GM19240 (cell line): ENCODE data around the gene KCTD17.

ENCODE experiments used
- DNase-seq: peaks from one replicate; pipeline ENCODE4 v3.0.0; 2011; ENCODE audit warnings: low spot score; ENCODE audit not compliant: insufficient read length

KCTD17 gene

DNA sequence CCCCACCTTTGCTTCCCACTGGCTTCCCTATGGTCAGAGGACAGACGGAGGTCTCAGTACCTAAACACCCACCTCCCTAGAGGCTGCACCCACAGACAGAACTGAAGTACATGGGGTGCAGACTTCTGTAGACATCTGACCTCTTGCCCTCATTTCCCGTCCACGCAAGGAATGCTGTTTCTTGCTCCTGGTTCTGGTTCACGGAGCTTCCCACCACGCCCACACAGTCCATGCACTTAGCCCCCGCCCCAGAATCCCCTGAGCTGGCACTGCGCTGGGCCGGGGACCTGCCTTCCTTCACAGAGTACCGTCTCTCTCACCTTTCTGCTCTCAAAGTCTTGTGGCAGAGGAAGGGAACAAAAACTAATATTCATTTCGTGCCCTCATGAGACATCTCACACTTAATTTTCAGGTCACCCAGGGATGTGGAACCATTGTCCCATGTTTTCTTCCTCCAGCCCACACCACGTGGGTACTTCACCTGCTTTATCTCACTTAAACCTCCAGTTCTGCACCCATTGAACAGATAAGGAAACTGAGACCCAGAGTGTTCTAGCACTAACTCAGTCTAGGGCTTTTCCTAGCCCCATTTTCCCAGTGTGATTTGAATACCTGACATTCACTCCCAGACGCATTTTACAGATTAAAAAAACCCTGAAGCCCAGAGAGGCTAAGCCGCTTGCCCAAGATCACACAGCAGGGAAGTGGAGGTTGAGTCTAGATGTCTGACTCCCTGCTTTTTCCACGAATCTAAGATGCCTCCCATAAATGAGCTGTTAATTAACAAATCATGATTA is 52.3 kb downstream of the KCTD17 start:
- no peak for DNase-seq

- no peak for DNase-seq
Measured at GRCh38 chr22:37105154-37105553, 53.6 kb downstream of the KCTD17 start.

DNA sequence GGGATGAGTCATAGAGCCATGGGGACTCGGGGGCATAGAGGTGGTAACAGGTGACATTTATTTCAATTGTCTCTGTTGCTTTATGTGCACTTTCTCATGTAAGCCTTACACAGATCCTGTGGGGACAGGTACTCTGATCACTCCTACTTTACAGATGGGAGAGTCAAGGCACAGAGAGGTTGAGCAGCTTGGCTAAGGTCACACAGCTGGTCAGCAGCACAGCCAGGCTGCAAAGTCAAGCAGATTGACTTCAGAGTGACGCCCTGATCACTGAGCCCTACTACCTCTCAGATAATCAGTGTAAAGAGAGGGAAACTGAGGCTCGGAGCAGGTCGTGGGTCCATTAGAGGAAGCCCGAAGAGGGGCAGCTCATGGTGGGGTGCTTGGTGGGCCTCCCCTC is 54.4 kb downstream of the KCTD17 start:
- no peak for DNase-seq

DNA sequence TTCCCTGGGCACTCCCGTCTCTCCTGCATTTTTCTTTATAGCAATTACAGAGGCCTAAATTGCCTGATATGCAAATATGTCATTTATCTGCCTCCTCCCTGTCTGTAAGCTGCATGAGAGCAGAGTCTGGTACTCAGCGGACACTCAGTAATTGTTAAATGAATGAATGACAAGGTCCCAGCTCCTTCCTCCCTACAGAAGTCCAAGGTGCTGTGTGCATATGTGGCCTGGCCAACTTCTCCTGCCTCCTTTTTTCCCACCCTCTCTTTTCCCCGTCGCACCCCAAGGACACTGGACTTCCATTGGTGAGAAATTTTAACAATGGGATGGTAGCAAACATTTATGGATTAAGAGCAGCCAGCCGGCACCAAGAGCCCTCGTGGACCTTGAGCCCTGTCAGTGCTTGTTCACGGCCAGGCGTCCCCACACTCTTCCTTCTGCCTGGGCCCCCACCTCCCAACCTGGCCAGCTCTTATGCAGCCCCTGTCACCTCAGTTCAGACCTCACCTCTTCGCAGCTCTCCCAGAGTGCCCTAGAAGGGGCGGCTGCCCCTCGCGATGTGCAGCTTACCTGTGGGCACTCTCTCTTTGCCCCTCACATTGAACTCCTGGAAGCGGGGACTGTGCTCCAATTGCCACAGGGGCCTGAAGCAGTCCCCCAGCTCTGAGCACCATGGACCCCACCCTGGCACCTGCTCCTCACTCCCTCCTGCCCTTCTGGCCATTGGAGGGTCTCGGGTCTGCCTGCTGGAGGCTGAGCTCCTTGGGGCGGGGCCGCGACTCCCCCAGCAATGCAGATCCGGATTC is 56.5 kb downstream of the KCTD17 start:
- no peak for DNase-seq

- no peak for DNase-seq
Measured at GRCh38 chr22:37109242-37109917, 57.8 kb downstream of the KCTD17 start, which contains the start of gene TMPRSS6. TSS of gene TMPRSS6 (minus strand) at chr22:37109713. CDS start at chr22:37103417, 6,296 bp downstream.

DNA sequence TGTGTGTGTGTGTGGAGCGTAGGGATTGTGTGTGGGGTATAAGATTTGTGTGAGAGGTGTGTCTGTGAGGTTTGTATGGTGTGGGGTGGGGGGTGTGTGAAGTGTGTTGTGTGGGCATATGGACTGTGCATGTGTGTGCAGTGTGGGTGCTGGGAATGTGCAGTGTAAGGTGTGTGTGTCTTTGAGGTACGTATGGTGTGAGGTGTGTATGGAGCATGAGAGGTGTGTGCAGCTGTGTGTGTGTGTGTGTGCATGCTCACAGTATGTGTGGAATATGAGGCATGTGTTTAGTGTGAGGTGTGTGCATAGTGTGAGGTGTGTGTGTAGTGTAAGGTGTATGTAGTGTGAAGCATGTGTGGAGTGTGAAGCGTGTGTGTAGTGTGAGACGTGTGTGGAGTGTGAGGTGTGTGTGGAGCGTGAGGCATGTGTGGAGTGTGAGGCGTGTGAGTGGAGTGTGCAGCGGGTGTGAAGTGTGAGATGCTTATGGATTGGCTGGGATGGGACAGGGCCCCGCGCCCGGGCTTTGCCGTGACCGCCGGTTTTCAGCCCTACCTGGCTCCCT is 59.7 kb downstream of the KCTD17 start:
- no peak for DNase-seq

DNA sequence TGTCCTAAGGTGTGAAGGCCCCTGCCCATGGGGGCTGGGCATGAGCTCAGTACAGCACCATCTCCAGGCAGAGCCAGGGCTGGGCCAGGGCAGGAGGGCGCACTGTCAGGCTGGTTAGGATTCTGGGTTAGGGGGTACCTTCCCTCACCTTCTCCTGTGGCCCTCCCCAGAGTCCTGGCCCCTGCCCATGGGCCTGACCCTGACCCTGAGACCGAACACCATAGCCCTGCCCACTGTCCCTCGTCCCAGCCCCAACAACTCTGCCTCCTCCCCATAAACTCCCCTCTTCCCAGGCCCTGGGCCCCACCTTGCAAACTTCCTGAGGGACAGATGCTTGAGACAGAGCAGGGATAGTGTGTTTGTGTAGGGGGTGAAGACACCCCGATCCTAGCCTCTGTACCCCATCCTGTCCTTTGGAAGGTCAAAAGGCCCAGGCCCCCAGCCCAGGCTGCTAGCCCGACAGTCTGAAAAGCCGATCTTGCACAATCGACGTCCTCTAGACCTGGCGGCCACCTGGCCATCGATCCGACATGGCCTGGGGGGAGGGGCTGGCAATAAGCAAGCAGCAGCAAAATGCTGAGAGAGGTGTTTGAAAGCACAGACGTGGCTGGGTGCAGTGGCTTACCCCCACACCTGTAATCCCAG is 60.7 kb downstream of the KCTD17 start:
- no peak for DNase-seq
